Left lobe of liver (tissue), 2 donors: ENCODE results near the gene LY6G6C. TPM values are rescaled to one million over a fixed set of nuclear protein-coding genes. Genes with fewer than 3 reads are reported as not detected.

ENCODE experiments used
- ATAC-seq: fragments of 200-7000 bp; cut with Tn5 transposase; one replicate; pipeline ENCODE4 v1.9.1; 2020; ENCODE audit warnings: mild to moderate bottlenecking, moderate library complexity
- DNase-seq: peaks from one replicate; pipeline ENCODE4 v3.0.0-alpha.2; 2020; ENCODE audit warnings: low spot score
- total RNA-seq: library from RNA; stranded (reverse); gene quantifications from one replicate; pipeline ENCODE4 v1.2.1, GENCODE V29; 2021
- donor health status: DM: no; HTN: no; CAD: no; lungs with moderate emphysema.
- donor health status: DM: no; HTN: yes; CAD: no.

Gene LY6G6C
- total RNA-seq, 1 donor from 2014 or later, result not detected

GRCh38 chr6:31687321-31687720 lies 34.2 kb downstream of the LY6G6C start:
- ATAC-seq, result no peak
- no peak for DNase-seq

GRCh38 chr6:31686483-31686882 lies 35.1 kb downstream of the LY6G6C start:
- DNase-seq (no peak), ATAC-seq (no peak)

GRCh38 chr6:31683591-31683990 lies 38.0 kb downstream of the LY6G6C start:
- no peak for DNase-seq

GRCh38 chr6:31681135-31681671 lies 40.3 kb downstream of the LY6G6C start:
- DNase-seq (no peak), ATAC-seq (peak; percentile 55)

More at GRCh38 chr6:31683591-31683990, 38.0 kb downstream of the LY6G6C start:
- ATAC-seq, result no peak

GRCh38 chr6:31680226-31681134 lies 41.1 kb downstream of the LY6G6C start, which contains the start of gene LY6G5C:
Gene LY6G5C (minus strand): TSS chr6:31681067. CDS start chr6:31680373, 694 bp downstream.
- DNase-seq (peak; percentile 80), ATAC-seq (peak; percentile 87)

GRCh38 chr6:31677955-31678354 lies 43.6 kb downstream of the LY6G6C start:
- no peak for DNase-seq
- ATAC-seq, result no peak

GRCh38 chr6:31676904-31677303 lies 44.6 kb downstream of the LY6G6C start:
- DNase-seq (no peak), ATAC-seq (no peak)

GRCh38 chr6:31676322-31676903 lies 45.1 kb downstream of the LY6G6C start:
- DNase-seq, result no peak
- no peak for ATAC-seq

- ATAC-seq (no peak), DNase-seq (no peak)
Observed at GRCh38 chr6:31669676-31670075, 51.9 kb downstream of the LY6G6C start, which contains the start of gene LY6G5B. Gene LY6G5B (plus strand): TSS chr6:31669976. CDS start chr6:31670951, 975 bp downstream.

Other genes with a start within 250 kb of the LY6G6C start
- gene MICB, start 223.6 kb downstream of the LY6G6C start, total RNA-seq, result 0.78 TPM
- gene MCCD1, start 192.8 kb downstream of the LY6G6C start, total RNA-seq, result not detected
- gene DDX39B, start 179.7 kb downstream of the LY6G6C start, total RNA-seq, result 126 TPM
- gene ATP6V1G2, start 175.1 kb downstream of the LY6G6C start, total RNA-seq, result not detected
- 9.4 TPM for gene NFKBIL1, start 174.1 kb downstream of the LY6G6C start, total RNA-seq
- 0.93 TPM for gene LTA, start 149.5 kb downstream of the LY6G6C start, total RNA-seq
- gene TNF, start 146.2 kb downstream of the LY6G6C start, total RNA-seq, result 0.68 TPM
- gene LTB, start 139.3 kb downstream of the LY6G6C start, total RNA-seq, result 1.7 TPM
- 10.2 TPM for gene LST1, start 135.5 kb downstream of the LY6G6C start, total RNA-seq
- gene NCR3, start 128.7 kb downstream of the LY6G6C start, total RNA-seq, result not detected
- 7.2 TPM for gene AIF1, start 106.5 kb downstream of the LY6G6C start, total RNA-seq
- 47.3 TPM for gene PRRC2A, start 101.0 kb downstream of the LY6G6C start, total RNA-seq
- gene BAG6, start 69.1 kb downstream of the LY6G6C start, total RNA-seq, result 141 TPM
- gene APOM, start 65.9 kb downstream of the LY6G6C start, total RNA-seq, result 97.1 TPM
- gene C6orf47, start 61.0 kb downstream of the LY6G6C start, total RNA-seq, result 7.9 TPM
- gene GPANK1, start 56.7 kb downstream of the LY6G6C start, total RNA-seq, result 7.7 TPM
- gene CSNK2B, start 55.7 kb downstream of the LY6G6C start, total RNA-seq, result 45.8 TPM
- 4.0 TPM for gene LY6G5B, start 51.8 kb downstream of the LY6G6C start, total RNA-seq
- 0.88 TPM for gene LY6G5C, start 40.7 kb downstream of the LY6G6C start, total RNA-seq
- gene ABHD16A, start 18.4 kb downstream of the LY6G6C start, total RNA-seq, result 35.1 TPM
- not detected for gene LY6G6F, start 14.9 kb downstream of the LY6G6C start, total RNA-seq
- not detected for gene LY6G6D, start 6.4 kb downstream of the LY6G6C start, total RNA-seq
- gene MPIG6B, start 1.6 kb upstream of the LY6G6C start, total RNA-seq, result 0.33 TPM
- 22.2 TPM for gene DDAH2, start 7.6 kb upstream of the LY6G6C start, total RNA-seq
- 37.7 TPM for gene CLIC1, start 14.8 kb upstream of the LY6G6C start, total RNA-seq
- gene MSH5, start 18.3 kb upstream of the LY6G6C start, total RNA-seq, result 5.2 TPM
- 0.73 TPM for gene SAPCD1, start 40.9 kb upstream of the LY6G6C start, total RNA-seq
- gene VWA7, start 55.6 kb upstream of the LY6G6C start, total RNA-seq, result 2.3 TPM
- 52.6 TPM for gene VARS1, start 74.0 kb upstream of the LY6G6C start, total RNA-seq
- gene LSM2, start 85.2 kb upstream of the LY6G6C start, total RNA-seq, result 9.8 TPM
- 0.60 TPM for gene HSPA1L, start 93.5 kb upstream of the LY6G6C start, total RNA-seq
- gene HSPA1A, start 93.8 kb upstream of the LY6G6C start, total RNA-seq, result 89.1 TPM
- 50.8 TPM for gene HSPA1B, start 106.0 kb upstream of the LY6G6C start, total RNA-seq
- gene NEU1, start 141.1 kb upstream of the LY6G6C start, total RNA-seq, result 20.1 TPM
- 0.86 TPM for gene SLC44A4, start 157.3 kb upstream of the LY6G6C start, total RNA-seq
- gene EHMT2, start 176.0 kb upstream of the LY6G6C start, total RNA-seq, result 15.7 TPM
- 0.86 TPM for gene ZBTB12, start 180.3 kb upstream of the LY6G6C start, total RNA-seq
- gene C2, start 206.0 kb upstream of the LY6G6C start, total RNA-seq, result 451 TPM
- 1,916 TPM for gene CFB, start 224.3 kb upstream of the LY6G6C start, total RNA-seq
- 15.3 TPM for gene NELFE, start 237.2 kb upstream of the LY6G6C start, total RNA-seq
- 50.2 TPM for gene SKIC2, start 237.4 kb upstream of the LY6G6C start, total RNA-seq